ENCODE results near the gene CCT5. TPM values are rescaled to one million over a fixed set of nuclear protein-coding genes. Genes with fewer than 3 reads are reported as not detected.

The CCT5 gene
- total RNA-seq, 3 donors from 2014 or later, result 151 to 208 (median 180) TPM

DNA sequence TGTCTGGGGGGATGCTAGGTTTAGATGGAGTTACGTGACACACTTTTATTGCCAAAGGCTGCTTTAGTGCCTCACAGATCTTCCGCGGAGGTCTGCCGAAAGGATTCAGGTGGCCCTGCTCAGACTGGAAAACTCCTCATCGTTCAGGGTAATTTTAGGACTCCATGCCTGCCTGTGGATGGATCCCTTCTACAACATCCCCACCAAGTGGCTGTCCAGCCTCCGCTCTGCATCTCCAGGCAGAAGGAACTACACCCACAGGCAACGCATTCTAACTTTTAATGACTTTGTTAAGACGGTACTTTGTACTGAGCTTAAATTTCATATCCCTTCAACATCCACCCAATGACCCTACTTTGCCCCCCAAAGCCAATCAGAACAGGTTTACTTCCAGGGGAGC is 29.8 kb upstream of the CCT5 start:
- no peak for TF ChIP-seq POLR2A (IDR thresholded peaks at IDR 0.05)
- TF ChIP-seq, protein P1, sequence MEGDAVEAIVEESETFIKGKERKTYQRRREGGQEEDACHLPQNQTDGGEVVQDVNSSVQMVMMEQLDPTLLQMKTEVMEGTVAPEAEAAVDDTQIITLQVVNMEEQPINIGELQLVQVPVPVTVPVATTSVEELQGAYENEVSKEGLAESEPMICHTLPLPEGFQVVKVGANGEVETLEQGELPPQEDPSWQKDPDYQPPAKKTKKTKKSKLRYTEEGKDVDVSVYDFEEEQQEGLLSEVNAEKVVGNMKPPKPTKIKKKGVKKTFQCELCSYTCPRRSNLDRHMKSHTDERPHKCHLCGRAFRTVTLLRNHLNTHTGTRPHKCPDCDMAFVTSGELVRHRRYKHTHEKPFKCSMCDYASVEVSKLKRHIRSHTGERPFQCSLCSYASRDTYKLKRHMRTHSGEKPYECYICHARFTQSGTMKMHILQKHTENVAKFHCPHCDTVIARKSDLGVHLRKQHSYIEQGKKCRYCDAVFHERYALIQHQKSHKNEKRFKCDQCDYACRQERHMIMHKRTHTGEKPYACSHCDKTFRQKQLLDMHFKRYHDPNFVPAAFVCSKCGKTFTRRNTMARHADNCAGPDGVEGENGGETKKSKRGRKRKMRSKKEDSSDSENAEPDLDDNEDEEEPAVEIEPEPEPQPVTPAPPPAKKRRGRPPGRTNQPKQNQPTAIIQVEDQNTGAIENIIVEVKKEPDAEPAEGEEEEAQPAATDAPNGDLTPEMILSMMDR (IDR thresholded peaks at IDR 0.05), result no peak
- no peak for TF ChIP-seq POLR2AphosphoS5 (IDR thresholded peaks at IDR 0.05)
- H3K36me3 ChIP-seq, result no peaks in the 10 kb centered on the region
- no peak for DNase-seq (ENCODE audit: low spot score in 2 of 2)
- no peak overlapping the region for H3K27ac ChIP-seq
- intact Hi-C loops (cut with DNase I; ENCODE audit: low total_unique reads), result no loop called here
- H3K4me3 ChIP-seq, result no peak overlapping the region
- no peaks in the 10 kb centered on the region for H3K27me3 ChIP-seq
- H3K4me1 ChIP-seq, result no peaks in the 10 kb centered on the region
- H3K9me3 ChIP-seq, result peaks cover 9 to 11% of the 10 kb centered on the region in 2 donors

DNA sequence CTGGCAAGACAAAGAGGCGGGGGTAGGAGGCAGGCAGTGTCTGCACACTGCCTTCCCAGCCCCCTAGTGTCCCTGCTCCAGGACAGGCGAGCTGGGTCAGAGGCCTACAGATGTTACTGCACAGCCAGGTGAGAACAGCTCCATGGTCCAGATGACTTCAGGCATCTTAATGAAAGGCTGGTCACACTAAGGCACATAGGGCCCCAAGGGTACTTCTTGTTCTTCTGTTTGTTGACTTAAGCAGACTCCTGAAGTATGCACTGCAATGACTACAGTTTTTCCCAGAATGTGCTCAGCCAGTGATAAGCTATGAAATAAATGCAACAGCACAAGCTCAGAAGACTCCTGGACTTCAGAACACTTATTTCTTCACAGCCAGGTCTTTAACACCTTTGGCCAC is 27.8 kb upstream of the CCT5 start:
- no peak for TF ChIP-seq POLR2A (IDR thresholded peaks at IDR 0.05)
- no peak for TF ChIP-seq POLR2AphosphoS5 (IDR thresholded peaks at IDR 0.05)
- TF ChIP-seq, protein P1 (IDR thresholded peaks at IDR 0.05), result no peak
- Histone ChIP-seq H3K4me3 (no peak overlapping the region), H3K4me1 (no peaks in the 10 kb centered on the region), H3K27me3 (no peaks in the 10 kb centered on the region), H3K9me3 (peaks cover 9 to 13% of the 10 kb centered on the region in 2 donors), H3K36me3 (no peaks in the 10 kb centered on the region), H3K27ac (no peak overlapping the region)
- DNase-seq (ENCODE audit: low spot score in 2 of 2), result no peak
- intact Hi-C loops (cut with DNase I; ENCODE audit: low total_unique reads), result no loop called here

DNA sequence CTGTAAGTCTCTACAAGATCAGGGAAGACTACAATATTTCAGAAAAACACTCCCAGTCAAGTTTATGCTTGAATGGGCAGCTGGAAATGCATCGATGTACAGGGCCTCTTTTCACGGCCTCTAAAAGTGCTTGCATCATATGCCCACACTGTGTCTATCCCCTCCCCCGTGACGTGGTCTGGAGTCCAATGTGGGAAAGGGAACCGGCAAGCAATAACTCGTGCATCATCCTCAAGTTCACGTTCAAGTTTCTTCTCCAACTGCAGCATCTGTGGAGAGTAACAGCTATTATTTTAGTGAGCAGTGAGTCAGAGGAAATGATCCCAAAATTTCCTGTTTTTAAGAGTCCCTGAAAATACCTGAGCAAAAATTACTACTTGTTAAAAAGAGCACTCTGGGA is 22.7 kb upstream of the CCT5 start:
- H3K27me3 ChIP-seq, result no peaks in the 10 kb centered on the region
- no peaks in the 10 kb centered on the region for H3K36me3 ChIP-seq
- H3K27ac ChIP-seq, result no peak overlapping the region
- TF ChIP-seq, protein P1 (IDR thresholded peaks at IDR 0.05), result no peak
- TF ChIP-seq POLR2A (IDR thresholded peaks at IDR 0.05) (no peak), POLR2AphosphoS5 (IDR thresholded peaks at IDR 0.05) (no peak)
- intact Hi-C loops (cut with DNase I; ENCODE audit: low total_unique reads), result no loop called here
- no peaks in the 10 kb centered on the region for H3K4me1 ChIP-seq
- peaks cover 9 to 13% of the 10 kb centered on the region in 2 donors for H3K9me3 ChIP-seq
- no peak for DNase-seq (ENCODE audit: low spot score in 2 of 2)
- no peak overlapping the region for H3K4me3 ChIP-seq

DNA sequence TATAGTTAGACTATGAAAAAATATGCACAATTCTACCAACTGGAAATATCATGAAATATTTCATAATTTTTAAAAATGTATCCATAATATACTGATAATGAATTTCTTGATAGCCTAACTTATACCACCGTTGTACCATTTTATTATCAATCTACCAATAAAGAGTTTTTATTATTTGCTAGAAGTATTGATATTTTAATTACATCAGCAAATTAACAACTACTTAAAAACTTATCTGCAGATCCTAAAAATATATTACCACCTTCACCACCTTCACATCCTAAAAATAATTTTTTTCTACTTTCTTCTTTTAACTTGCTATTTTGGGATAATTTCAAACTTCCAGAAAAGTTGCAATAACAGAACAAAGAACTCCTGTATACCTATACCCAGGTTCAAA is 21.8 kb upstream of the CCT5 start:
- DNase-seq (ENCODE audit: low spot score in 2 of 2), result no peak
- peaks cover 9 to 13% of the 10 kb centered on the region in 2 donors for H3K9me3 ChIP-seq
- intact Hi-C loops (cut with DNase I; ENCODE audit: low total_unique reads), result no loop called here
- H3K36me3 ChIP-seq, result no peaks in the 10 kb centered on the region
- TF ChIP-seq, protein P1 (IDR thresholded peaks at IDR 0.05), result no peak
- TF ChIP-seq POLR2A (IDR thresholded peaks at IDR 0.05), result no peak
- no peak for TF ChIP-seq POLR2AphosphoS5 (IDR thresholded peaks at IDR 0.05)
- no peak overlapping the region for H3K27ac ChIP-seq
- no peak overlapping the region for H3K4me3 ChIP-seq
- no peaks in the 10 kb centered on the region for H3K4me1 ChIP-seq
- no peaks in the 10 kb centered on the region for H3K27me3 ChIP-seq

DNA sequence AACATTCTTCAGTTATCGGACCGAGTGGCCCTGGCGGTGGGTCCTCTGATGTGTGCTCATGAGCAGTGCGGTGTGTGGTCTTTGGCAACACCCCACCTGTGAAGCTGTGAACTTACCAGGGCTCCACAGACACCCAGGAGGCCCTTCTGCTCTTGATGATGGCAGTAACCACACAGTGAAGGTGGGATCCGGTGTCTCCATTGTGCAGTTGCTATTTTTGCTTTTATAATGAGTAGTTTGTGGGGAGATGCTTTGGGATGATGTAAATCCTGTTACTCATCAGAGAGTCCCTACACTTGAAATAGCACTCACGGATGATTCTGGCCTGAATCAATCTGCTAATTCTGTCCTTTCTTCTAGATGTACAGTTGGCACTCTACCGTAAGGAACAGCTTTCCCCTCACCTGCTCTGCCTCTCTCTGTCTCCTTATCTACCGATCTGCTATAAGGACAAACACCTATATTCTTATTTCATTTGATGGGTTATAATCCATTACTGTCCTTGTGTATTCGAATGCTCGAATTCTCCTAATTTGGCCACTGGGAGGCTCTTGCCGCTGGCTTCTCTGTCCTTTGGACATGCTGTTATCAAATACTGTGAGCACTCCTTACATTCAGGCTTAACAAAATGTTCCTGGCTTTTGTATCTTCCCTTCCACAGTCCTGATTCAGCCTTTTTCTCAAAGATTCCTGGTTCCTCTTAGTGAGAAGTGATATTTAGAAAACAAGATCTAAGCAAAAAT is 20.6 kb upstream of the CCT5 start:
- H3K27me3 ChIP-seq, result no peaks in the 10 kb centered on the region
- no peak overlapping the region for H3K4me3 ChIP-seq
- H3K4me1 ChIP-seq, result no peaks in the 10 kb centered on the region
- TF ChIP-seq POLR2A (IDR thresholded peaks at IDR 0.05) (no peak), POLR2AphosphoS5 (IDR thresholded peaks at IDR 0.05) (no peak)
- TF ChIP-seq, protein P1 (IDR thresholded peaks at IDR 0.05), result no peak
- H3K9me3 ChIP-seq, result peaks cover 4 to 9% of the 10 kb centered on the region in 2 donors
- H3K36me3 ChIP-seq, result no peaks in the 10 kb centered on the region
- H3K27ac ChIP-seq, result no peak overlapping the region
- intact Hi-C loops (cut with DNase I; ENCODE audit: low total_unique reads), result no loop called here
- DNase-seq (ENCODE audit: low spot score in 2 of 2), result no peak
